K562 (cell line): ENCODE measurements around the gene VSIG4. TPM values are rescaled to one million over a fixed set of nuclear protein-coding genes. Genes with fewer than 3 reads are reported as not detected.

Experiments used
- CTBP1 ChIP-seq: fragments of 450-650 bp; IDR thresholded peaks from 2 replicates; pipeline ENCODE4 v1.6.1; 2016; ENCODE audit warnings: borderline replicate concordance
- CXXC5 ChIP-seq: fragments of 250-450 bp; sonication (Bioruptor Pico); IDR thresholded peaks from 2 replicates; pipeline ENCODE4 v1.8.0; 2022; ENCODE audit warnings: inconsistent platforms, mild to moderate bottlenecking, moderate library complexity
- GTF2F1 ChIP-seq: IDR thresholded peaks from 2 replicates; pipeline ENCODE4 v1.6.1; 2011; ENCODE audit warnings: low read depth, low read length, improper control_type of control experiment
- NR2C2 ChIP-seq, 2 experiments: fragments of 200-800 bp in 1 of 2; sonication (Bioruptor generic) in 1 of 2; sonication (generic) in 1 of 2; formaldehyde crosslinking in 1 of 2; IDR thresholded peaks; 2 replicates each; pipeline versions ENCODE4 v1.6.1 to v1.8.0; 2016 to 2022; ENCODE audit warnings: mild to moderate bottlenecking in 1 of 2, missing compliant biosample characterization in 1 of 2, missing genetic modification characterization in 1 of 2, missing genetic modification reagents in 1 of 2
- PKNOX1 ChIP-seq: fragments of 450-650 bp; IDR thresholded peaks from 2 replicates; pipeline ENCODE4 v1.6.1; 2016
- POLR2A ChIP-seq: fragments of 450-650 bp; conservative IDR thresholded peaks from 2 replicates; pipeline ENCODE4 v1.6.1; 2016
- POLR2G ChIP-seq: fragments of 200-400 bp; formaldehyde crosslinking; IDR thresholded peaks from 2 replicates; pipeline ENCODE4 v1.6.1; 2017; ENCODE audit warnings: low read depth, mild to moderate bottlenecking, antibody characterized with exemption, low read length, moderate library complexity
- RBFOX2 ChIP-seq: fragments of 200-400 bp; formaldehyde crosslinking; IDR thresholded peaks from 2 replicates; pipeline ENCODE4 v1.6.1; 2017; ENCODE audit warnings: low read depth, mild to moderate bottlenecking, low read length, moderate library complexity
- TFAP4 ChIP-seq: sonication (generic); formaldehyde crosslinking; IDR thresholded peaks from 2 replicates; pipeline ENCODE4 v1.8.0; 2022; ENCODE audit warnings: missing genetic modification reagents, mild to moderate bottlenecking, moderate library complexity, borderline replicate concordance
- ZNF589 ChIP-seq: fragments of 200-800 bp; sonication (Bioruptor generic); IDR thresholded peaks from 2 replicates; pipeline ENCODE4 v1.6.1; 2016; ENCODE audit warnings: low read depth, missing genetic modification characterization, missing compliant biosample characterization
- polyA plus RNA-seq, 8 experiments: library from polyadenylated mRNA; depleted of rRNA in 4 of 8; stranded (reverse) in 5 of 8; unstranded in 3 of 8; fragments of >200 nt; fragmentation: Nextera tagmentation in 2 of 8; fragmentation: Illumina TruSeq in 1 of 8; extraction: Ambion mirVana in 2 of 8; extraction: Trizol in 1 of 8; gene quantifications; 2 replicates each; pipeline versions ENCODE4 v1.2.1 to v1.2.3, GENCODE V29; 2011 to 2014; ENCODE audit warnings: inconsistent platforms in 1 of 8, missing spikeins in 1 of 8
- total RNA-seq, 7 experiments: library from RNA; depleted of rRNA in 6 of 7; stranded (reverse); fragments of >200 nt in 6 of 7; fragmentation: Illumina TruSeq in 2 of 7; extraction: Trizol in 2 of 7; gene quantifications; 2 replicates each; pipeline versions ENCODE4 v1.2.1 to v1.2.3, GENCODE V29; 2011 to 2021; ENCODE audit warnings: low replicate concordance in 1 of 7
- TF ChIP-seq, protein P1 (sequence below): fragments of 450-650 bp; formaldehyde crosslinking; conservative IDR thresholded peaks from 2 replicates; pipeline ENCODE4 v1.4.0; 2022; ENCODE audit warnings: mild to moderate bottlenecking, missing genetic modification characterization
- TF ChIP-seq, protein P2 (sequence below): sonication (generic); formaldehyde crosslinking; IDR thresholded peaks from 2 replicates; pipeline ENCODE4 v1.8.0; 2023; ENCODE audit warnings: mild to moderate bottlenecking, missing genetic modification reagents
- TF ChIP-seq, protein P3 (sequence below), 2 experiments: fragments of 450-650 bp; IDR thresholded peaks; 2 replicates each; pipeline ENCODE4 v1.6.1; 2018; ENCODE audit warnings: mild to moderate bottlenecking in 2 of 2, low read depth in 1 of 2; ENCODE audit not compliant: partially characterized antibody in 2 of 2

VSIG4 gene
- total and polyA plus RNA-seq, 9 of the 15 experiments (the other 6 are each of a cell fraction or from before 2014, with no cell fraction given), result 0.22 to 1.6 (median 0.46) TPM; not detected in 1

GRCh38 chrX:66018585-66019309 is 21.1 kb downstream of the VSIG4 start (continued):
- TF ChIP-seq PKNOX1 (0 out of 2 replicates have a peak, but pooled peaks have one; percentile 11), NR2C2 (CRISPR knock-in tag; IDR thresholded peaks at IDR 0.05) (no peak), NR2C2 (tag; IDR thresholded peaks at IDR 0.05) (0 out of 2 replicates have a peak, but pooled peaks have one; percentile 19), TFAP4 (CRISPR knock-in tag) (peak; percentile 43; the same call in 1 of the 2 replicates), GTF2F1 (no peak), ZNF589 (CRISPR knock-in tag) (0 out of 2 replicates have a peak, but pooled peaks have one; percentile 27), POLR2G (peak; percentile 51), CTBP1 (peak; percentile 59; the same call in 1 of the 2 replicates), CXXC5 (CRISPR knock-in tag) (peak; percentile 16; the same call in 1 of the 2 replicates), POLR2A (peak; percentile 66), RBFOX2 (peak; percentile 73)
- TF ChIP-seq, protein P1, sequence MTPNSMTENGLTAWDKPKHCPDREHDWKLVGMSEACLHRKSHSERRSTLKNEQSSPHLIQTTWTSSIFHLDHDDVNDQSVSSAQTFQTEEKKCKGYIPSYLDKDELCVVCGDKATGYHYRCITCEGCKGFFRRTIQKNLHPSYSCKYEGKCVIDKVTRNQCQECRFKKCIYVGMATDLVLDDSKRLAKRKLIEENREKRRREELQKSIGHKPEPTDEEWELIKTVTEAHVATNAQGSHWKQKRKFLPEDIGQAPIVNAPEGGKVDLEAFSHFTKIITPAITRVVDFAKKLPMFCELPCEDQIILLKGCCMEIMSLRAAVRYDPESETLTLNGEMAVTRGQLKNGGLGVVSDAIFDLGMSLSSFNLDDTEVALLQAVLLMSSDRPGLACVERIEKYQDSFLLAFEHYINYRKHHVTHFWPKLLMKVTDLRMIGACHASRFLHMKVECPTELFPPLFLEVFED (CRISPR knock-in tag), result 0 out of 2 replicates have a peak, but pooled peaks have one; percentile 4
- TF ChIP-seq, protein P2, sequence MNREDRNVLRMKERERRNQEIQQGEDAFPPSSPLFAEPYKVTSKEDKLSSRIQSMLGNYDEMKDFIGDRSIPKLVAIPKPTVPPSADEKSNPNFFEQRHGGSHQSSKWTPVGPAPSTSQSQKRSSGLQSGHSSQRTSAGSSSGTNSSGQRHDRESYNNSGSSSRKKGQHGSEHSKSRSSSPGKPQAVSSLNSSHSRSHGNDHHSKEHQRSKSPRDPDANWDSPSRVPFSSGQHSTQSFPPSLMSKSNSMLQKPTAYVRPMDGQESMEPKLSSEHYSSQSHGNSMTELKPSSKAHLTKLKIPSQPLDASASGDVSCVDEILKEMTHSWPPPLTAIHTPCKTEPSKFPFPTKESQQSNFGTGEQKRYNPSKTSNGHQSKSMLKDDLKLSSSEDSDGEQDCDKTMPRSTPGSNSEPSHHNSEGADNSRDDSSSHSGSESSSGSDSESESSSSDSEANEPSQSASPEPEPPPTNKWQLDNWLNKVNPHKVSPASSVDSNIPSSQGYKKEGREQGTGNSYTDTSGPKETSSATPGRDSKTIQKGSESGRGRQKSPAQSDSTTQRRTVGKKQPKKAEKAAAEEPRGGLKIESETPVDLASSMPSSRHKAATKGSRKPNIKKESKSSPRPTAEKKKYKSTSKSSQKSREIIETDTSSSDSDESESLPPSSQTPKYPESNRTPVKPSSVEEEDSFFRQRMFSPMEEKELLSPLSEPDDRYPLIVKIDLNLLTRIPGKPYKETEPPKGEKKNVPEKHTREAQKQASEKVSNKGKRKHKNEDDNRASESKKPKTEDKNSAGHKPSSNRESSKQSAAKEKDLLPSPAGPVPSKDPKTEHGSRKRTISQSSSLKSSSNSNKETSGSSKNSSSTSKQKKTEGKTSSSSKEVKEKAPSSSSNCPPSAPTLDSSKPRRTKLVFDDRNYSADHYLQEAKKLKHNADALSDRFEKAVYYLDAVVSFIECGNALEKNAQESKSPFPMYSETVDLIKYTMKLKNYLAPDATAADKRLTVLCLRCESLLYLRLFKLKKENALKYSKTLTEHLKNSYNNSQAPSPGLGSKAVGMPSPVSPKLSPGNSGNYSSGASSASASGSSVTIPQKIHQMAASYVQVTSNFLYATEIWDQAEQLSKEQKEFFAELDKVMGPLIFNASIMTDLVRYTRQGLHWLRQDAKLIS, result peak; percentile 10; the same call in 1 of the 2 replicates
- TF ChIP-seq, protein P3, sequence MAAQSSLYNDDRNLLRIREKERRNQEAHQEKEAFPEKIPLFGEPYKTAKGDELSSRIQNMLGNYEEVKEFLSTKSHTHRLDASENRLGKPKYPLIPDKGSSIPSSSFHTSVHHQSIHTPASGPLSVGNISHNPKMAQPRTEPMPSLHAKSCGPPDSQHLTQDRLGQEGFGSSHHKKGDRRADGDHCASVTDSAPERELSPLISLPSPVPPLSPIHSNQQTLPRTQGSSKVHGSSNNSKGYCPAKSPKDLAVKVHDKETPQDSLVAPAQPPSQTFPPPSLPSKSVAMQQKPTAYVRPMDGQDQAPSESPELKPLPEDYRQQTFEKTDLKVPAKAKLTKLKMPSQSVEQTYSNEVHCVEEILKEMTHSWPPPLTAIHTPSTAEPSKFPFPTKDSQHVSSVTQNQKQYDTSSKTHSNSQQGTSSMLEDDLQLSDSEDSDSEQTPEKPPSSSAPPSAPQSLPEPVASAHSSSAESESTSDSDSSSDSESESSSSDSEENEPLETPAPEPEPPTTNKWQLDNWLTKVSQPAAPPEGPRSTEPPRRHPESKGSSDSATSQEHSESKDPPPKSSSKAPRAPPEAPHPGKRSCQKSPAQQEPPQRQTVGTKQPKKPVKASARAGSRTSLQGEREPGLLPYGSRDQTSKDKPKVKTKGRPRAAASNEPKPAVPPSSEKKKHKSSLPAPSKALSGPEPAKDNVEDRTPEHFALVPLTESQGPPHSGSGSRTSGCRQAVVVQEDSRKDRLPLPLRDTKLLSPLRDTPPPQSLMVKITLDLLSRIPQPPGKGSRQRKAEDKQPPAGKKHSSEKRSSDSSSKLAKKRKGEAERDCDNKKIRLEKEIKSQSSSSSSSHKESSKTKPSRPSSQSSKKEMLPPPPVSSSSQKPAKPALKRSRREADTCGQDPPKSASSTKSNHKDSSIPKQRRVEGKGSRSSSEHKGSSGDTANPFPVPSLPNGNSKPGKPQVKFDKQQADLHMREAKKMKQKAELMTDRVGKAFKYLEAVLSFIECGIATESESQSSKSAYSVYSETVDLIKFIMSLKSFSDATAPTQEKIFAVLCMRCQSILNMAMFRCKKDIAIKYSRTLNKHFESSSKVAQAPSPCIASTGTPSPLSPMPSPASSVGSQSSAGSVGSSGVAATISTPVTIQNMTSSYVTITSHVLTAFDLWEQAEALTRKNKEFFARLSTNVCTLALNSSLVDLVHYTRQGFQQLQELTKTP (IDR thresholded peaks at IDR 0.05; ENCODE audit: low read depth in 1 of 2, partially characterized antibody in 2 of 2), result peak; percentile 76 to 84
